HG03139 (cell line): ENCODE measurements around the gene NR5A2.

Source experiments
- ATAC-seq: cut with Tn5 transposase; IDR thresholded peaks from one replicate; pipeline ENCODE4 v1.9.1; 2021; ENCODE audit not compliant: unreplicated experiment

Gene NR5A2

GRCh38 chr1:200035956-200036618 is 8.6 kb downstream of the NR5A2 start:
- no peak for ATAC-seq

DNA sequence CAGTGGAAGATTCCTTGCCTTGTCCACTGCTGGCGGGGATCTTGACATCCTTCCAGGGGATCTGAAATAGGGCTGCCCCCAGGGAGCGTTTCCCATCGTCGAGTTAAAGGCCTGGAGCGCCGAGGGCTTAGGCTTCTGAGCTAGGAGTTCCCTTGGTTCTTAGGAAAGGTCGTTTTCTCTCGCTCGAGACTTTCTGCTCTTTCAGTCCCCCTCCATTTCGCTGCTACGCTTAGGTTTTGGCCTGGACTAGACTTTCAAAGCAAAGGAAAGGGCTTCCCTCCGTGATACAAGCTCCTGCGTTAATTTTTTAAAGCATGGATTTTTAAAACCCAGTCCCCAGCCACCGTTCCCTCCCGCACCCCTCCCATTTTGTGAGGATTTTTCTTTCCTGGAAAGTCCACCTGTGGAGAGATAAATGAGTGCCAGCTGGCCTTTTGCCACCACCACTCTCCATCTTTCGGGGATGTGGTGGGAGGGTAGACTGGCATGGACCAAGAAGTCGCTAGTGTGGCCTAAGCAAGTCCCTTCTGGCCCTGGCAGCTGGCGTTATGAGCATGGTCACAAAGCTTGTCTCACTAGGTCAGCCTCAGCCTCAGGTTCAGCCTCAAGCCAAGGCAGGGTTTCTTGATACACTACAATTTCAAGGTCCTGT is 9.2 kb downstream of the NR5A2 start:
- ATAC-seq, result no peak

DNA sequence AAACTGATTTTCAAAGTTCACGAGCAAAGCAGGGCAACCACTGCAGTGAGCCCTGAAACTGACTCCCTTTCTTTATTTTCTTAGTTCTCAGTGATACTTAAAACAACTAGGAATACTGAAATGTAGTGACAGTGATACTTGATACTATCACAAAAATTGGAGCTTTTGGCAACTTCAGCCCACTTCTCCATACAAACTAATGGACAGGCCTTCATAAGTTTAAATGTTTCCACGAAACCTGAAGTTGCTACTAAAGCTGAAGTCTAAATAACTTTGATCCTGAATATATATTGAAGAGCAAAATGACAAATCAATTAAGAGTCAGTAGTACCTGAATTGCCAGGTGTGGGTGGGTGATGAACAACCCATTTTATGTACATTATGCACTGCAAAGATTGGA is 10.0 kb downstream of the NR5A2 start:
- no peak for ATAC-seq

DNA sequence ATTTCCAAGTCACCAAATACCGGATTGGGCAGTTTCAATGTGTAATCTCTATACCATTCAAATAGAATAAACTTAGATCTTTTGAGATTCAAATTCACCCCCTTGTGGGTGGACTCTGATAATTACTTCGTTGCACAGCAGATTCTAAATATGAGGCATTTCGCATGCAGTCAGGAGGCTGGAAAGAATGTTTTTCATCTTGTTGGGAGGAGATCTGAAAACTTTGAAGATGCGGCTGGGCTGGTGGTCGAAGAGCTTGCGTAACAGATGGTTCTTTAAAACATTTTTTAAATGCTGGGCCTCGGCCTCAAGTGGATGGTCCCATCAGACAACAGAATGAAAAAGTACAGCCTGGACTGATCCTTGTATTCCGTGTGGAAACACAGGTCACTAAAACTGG is 10.4 kb downstream of the NR5A2 start:
- no peak for ATAC-seq

- ATAC-seq, result no peak
These were observed 10.9 kb downstream of the NR5A2 start for GRCh38 chr1:200038325-200038980.

DNA sequence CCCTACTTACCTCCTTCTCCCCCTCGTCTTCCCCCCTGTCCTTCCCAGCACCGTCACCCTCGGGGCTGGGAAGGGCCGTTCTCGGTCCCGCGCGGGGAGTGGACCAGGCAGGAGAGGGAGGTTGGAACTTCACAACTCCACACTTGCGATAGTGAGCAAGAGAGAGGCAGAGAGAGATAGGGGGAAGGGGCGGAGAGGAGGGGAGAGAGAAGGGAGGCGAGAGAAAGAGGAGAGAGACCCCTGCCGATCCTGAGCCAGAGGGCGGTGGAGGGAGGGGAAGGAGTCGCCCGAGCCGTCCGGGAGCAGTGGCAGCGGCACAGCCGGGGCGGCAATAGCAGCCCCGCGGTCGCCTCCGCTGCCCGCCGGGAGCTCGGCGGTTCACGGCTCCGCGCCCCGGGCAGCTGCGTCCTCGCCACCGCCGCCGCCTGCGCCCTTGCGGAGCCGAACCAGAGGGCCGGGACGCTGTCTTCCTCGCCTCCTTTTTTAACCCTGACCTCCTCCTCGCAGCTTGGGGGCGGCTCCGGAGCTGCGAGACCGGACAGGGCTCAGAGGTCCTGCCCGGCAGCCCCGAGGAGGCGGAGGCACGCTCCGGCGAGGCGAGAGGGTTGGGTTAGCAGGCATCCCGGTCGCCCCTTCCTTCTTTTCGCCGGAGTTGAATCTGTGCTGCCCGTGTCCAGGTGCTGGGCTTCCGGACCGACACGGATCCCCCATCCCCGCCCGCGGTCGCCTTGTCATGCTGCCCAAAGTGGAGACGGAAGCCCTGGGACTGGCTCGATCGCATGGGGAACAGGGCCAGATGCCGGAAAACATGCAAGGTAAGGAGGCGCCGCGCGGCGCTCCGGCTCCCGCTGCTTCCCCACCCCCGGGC is 11.7 kb downstream of the NR5A2 start:
- ATAC-seq, result no peak

- no peak for ATAC-seq
These were observed 12.5 kb downstream of the NR5A2 start for GRCh38 chr1:200039849-200040474.

GRCh38 chr1:200040481-200041138 is 13.1 kb downstream of the NR5A2 start:
- no peak for ATAC-seq

- no peak for ATAC-seq
These were observed 14.0 kb downstream of the NR5A2 start for GRCh38 chr1:200041337-200042118.

DNA sequence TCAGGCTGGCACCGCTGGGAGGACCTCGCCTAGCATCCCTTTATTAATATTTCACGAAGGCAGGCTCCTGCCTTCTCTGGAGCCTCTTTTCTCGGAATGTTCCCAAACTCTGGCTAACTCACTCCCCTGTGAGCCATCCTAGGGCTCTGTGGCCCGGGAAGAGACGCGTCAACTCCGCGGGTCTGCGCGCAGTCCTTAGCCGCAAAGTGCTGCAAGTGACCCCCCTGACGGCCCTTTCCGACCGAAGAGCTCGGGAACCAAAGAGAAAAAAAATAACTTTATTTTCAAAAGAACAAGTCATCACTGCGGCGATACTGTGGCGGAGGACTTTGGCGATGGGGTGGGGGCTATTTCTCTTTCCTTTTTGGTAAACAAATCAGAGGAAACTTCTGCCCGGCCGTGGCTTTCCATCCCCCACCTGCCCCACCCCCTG is 14.6 kb downstream of the NR5A2 start:
- no peak for ATAC-seq

GRCh38 chr1:200042552-200043335 is 15.2 kb downstream of the NR5A2 start:
- ATAC-seq, result no peak

GRCh38 chr1:200043336-200043668 is 15.8 kb downstream of the NR5A2 start:
- ATAC-seq, result no peak

DNA sequence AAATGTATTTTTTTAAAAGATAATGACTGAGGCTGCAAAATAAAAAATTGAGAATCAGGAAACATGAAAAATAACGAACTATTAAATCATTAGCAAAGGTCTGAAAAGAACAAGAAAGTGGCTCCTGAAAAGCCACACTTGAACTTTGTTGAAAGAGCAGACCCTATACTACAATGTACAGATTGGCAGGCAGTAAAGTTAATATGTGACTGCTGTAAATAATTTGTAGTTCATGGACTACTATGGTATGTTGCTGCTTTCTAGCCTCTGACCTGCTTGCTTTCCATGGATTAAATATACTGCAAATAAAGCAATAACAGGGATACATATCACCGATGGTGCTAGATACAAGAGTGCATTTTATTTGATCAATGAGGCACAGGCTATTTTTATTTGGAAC is 18.6 kb downstream of the NR5A2 start:
- ATAC-seq, result no peak

- ATAC-seq, result no peak
These were observed 20.7 kb downstream of the NR5A2 start for GRCh38 chr1:200048244-200048643.

DNA sequence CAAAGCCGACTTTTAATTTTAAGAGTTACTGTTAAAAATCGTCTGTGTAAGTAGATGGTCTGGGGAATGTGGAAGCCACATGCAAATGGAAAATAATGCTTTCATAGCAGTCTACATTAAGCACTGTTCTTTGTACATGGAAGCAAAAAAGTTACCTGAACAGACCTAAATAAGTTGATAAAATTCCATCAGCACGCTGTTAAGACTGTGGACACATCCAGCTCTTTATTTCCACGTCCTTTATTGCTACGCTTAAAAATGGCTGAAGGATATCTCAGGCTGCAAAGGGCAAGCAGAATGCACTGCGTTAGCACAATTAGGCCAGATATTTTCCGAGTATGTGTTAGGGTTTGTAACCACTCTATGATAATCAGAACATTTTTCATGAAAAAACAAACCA is 22.3 kb downstream of the NR5A2 start:
- ATAC-seq, result no peak

- no peak for ATAC-seq
These were observed 24.1 kb downstream of the NR5A2 start for GRCh38 chr1:200051620-200052019.

DNA sequence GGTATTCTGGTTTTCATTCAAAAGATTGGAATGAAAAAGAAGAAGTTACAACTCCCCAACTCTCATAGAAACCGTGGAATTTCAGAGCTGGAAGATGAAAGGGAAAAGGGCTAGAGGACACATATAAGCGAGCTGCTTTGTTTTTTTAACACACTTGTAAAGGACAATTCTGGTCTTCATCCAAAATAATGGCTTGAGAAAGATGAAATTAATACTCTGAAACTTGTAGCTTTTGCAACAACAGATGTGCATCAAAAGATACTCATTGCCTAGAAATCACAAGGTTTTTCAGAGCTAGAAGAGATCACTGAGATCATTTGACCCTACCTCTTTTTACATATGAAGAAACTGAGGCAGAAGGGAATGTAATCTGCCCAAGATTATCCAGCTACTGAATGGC is 25.6 kb downstream of the NR5A2 start:
- ATAC-seq, result no peak

- ATAC-seq, result no peak
These were observed 26.1 kb downstream of the NR5A2 start for GRCh38 chr1:200053646-200054045.

- ATAC-seq, result no peak
These were observed 30.8 kb downstream of the NR5A2 start for GRCh38 chr1:200058341-200058740.
